HL-60/S4 treated with phorbol 12-myristate 13-acetate at 8.2 ng/mL for 4 days and 3 days (cell line): Measurements from ENCODE around the gene AGFG1.

Experiments
- in situ Hi-C: fragments of 300-500 bp; cut with MboI; formaldehyde crosslinking; loops from 2 replicates; pipeline ENCODE4 v1.15.0; 2022; ENCODE audit warnings: low sequenced_read_pairs

Gene AGFG1

DNA sequence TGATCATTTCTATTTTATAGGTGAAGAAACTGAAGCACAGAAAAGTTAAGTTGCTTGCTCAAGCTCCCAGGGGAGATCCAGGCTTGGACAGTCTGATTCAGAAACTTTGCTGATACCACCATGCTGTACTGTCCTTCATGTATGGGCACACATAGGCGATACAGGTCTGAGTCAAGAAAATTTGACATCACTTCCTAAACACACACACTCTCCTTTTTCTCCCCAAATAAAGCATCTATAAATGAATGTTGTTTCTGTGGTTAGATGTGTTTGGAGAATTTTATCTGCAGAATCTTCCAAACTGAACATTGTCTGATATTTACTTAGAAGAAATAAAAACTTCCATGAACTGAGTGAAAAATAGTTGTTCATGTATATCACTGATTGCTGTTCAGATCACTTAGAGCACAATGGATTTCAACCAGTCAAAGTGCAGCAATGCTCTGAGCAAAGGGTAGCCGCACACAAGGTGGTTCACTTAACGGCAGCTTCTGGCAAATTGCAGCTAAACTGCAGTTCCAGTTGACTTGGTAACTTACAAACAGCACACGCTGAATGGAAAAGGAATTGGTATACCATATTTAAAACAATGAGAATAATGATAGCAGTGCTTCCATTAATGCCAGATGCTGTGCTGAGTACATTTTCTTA, 10.0 kb upstream of the AGFG1 start:
- in situ Hi-C loops, result no loop called here

DNA sequence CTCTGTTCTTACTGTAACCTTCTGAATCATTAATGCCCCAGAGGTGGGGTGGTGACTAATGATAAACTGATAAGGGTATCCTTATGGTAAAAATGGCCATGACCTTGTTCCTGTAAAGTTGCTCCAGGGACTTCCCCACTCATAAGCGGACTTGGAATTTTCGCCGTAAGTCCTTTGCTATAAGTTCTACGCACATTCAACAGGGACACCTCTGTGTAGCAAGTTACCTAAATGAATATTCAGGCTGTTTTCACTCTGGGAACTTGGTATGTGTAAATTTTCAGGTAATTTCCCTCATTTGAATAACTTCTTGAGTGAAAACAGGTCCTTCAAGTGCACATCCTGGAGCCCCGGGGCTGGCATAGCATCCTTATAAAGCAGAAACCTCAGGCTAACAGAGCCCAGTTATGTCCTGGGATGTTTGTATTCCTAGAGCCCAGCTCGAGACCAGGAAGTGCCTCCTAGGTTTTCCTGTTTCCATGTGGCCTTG, 9.4 kb upstream of the AGFG1 start:
- in situ Hi-C loops, result no loop called here

DNA sequence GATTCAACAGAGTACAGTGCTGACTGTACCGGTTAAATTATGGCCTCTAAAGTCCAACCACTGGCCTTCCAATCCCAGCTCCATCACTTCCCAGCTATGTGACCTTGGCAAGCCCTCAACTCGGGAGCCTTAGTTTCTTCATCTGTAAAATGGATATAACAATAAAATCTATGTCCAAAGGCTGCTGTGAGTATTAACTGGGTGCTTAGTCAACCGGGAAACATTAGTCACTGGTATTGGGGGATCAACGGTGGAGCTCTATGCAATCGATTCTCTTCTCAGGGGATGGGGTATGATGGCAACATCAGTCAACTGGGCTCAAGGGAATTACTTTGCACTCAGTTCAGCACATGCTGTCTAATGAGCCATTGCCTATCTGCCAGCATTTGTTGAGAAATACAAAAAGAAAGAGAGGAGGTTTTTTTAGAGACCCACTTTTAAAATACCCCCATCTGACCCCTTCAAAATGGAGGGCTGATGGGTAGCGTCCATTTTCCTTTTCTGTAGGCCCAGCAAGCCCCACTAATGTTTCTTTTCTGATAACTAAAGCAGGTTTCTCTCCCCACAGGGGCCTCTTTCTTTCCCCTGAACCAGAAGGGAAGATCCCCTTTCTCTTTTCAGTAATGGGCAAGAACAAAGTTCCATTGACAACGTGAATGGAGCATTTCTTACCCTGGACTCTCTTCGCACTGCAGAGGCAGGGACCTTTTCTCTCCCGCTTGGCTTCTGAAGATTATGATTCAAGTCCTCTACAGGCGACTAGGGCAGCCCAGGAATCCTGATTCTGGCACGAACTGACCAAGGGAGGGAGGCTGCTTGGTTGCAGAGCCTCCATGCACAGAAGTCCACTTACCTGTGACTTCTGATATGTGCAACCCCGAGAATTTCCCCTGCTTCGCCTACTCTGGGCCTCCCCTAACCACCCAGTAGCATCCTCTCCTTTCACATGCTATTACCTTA, 8.7 kb upstream of the AGFG1 start:
- in situ Hi-C loops, result no loop called here

DNA sequence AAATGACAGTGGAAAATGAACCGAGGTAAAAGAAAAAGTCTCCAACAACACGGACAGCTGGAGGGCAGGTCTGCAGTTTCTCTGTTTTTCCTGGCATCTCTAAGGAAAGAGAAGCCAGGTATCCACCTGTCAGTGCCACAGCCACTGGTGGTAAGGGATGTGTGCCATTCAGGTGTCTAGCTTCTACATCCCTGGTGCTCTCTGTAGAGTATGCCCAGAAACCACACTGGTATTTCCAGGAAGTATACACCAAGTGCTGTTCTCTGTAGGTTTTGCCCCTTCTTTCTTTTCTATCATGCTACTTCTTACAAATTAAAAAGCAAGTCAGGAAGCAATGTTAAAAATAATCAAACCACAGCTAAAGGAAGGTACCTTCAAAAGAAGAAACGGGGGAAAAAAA, 7.6 kb upstream of the AGFG1 start:
- in situ Hi-C loops, result no loop called here

DNA sequence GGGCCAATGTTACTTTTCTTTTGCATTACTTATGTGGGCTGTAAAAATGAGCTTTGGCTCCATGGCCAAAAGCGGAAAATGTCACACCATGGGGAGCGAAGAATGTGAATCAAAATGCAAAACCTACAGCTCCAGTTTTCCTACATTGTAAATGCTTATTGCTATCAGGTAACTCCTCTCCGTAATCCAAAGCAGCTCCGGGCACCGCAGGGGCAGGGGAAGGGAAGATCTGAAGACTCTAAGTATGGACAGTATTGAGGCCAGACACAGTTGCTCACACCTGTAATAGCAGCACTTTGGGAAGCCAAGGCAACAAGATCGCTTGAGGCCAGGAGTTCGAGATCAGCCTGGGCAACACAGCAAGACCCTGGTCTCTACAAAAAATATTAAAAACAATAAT, 7.1 kb upstream of the AGFG1 start:
- in situ Hi-C loops, result no loop called here

DNA sequence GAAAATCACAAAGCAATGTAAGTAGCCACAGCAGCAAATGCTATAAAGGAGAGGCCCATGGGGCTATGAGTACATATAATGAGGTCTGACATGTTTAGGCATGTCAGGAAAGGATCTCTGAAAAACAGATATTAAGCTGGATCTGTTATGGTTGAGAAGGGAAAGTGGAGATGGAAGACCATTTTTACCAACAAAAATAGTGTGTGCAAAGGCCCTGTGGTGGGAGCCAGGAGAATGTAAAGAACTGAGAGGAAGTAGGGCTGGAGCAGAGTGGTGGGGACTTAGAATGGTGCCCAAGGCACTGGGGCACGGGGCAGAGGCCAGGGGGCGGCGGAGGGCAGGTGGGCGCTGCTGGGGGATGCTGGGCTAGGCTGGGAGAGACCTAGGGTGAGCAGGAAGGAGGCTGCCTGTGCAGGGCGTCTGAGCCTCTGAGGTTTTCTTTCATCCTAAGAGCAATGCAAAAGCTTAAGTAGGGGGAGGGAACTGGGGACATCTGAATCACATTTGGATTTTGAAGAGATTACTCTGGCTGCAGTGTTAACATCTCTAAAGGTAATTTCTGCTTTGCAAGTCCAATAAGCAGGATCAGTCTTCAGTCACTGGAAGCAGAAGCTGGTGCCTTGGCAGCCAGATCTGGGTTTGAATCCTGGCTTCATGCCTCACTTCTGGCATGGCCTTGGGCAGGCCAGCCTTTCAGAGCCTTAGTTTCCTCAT, 4.9 kb upstream of the AGFG1 start:
- in situ Hi-C loops, result no loop called here

DNA sequence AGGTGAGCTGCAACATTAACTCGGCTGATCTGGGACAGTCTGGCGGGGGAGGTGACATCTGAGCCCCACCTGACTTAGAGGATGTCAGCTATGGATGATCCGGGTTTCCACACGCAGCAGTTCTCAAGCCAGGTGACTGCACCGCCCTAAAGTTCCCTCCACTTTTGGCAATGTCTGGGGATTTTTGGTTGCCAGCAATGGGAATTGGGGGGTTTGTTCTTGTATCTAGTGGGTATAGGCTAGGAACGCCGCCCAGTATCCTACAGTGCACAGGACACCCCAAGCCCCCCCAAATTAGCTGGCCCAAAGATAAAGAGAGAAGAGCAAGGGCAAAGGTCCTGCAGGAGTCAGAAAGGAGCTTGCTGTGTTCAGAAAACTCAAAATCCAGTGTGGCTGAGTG, 544 bp upstream of the AGFG1 start:
- in situ Hi-C loops, result no loop called here

DNA sequence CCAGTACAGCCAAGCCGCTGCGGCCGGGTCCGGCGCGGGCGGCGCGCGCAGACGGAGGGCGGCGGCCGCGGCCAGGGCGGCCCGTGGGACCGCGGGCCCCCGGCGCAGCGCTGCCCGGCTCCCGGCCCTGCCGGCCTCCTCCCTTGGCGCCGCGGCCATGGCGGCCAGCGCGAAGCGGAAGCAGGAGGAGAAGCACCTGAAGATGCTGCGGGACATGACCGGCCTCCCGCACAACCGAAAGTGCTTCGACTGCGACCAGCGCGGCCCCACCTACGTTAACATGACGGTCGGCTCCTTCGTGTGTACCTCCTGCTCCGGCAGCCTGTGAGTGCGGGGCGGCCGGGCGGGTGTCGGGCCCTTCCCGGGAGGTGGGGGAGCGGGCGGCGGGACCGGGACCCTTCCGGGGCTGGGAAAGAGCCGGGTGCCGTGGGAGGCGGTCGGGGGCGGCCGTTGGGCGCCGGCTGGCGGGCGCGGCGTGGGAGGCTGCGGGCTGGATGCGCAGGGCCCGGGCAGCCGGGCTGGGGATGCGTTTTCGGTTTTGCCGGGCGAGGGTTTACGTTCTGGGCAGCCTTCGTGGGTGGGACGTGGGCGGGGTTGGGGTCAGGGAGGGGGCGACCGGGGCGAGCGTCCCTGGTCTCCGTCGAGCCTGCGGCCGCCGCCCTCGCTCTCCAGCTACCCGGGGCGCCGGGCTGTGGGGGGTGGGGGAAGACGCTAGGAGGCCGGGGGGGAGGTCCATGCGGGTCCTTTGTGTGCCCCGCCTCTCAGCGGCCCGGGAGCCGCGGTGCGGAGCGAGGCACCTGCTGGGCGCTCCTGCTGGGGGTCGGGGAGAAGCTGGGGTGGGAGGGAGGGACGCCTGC, 537 bp downstream of the AGFG1 start:
- in situ Hi-C loops, result no loop called here

DNA sequence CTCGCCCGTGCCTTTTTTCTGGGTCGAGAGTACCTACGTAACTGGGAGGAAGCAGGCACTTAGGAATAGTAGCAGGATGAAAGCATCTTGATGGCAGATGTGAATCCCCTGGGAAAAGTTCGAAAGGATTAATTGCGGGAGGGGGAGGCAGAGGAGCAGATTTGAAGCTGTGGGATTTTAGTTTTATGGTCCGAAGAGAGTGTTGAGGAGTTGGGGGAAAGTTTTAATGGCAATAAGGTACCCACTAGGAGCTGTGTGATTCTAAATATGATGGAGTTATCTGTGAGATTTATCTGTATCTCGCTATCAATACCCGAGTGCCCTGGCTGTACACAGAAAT, 1.1 kb downstream of the AGFG1 start:
- in situ Hi-C loops, result no loop called here

DNA sequence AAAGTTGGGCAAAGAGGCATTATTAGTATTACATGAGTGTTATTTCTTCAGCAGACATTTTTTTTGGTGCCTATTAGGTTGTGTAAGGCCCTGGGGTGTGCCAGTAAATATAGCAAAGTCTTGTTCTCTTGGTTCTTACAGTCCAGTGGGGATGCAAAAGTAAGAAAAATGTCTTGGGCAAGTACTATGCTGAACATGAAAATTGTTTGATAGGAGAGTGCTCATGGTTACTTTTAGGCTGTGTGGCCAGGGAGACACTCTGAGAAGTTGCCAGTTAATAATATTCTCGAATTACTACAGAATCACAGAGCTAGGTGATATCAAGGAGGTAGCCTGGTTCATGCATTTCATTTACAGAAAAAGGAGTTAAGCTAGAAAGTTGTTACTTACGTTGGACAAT, 1.9 kb downstream of the AGFG1 start:
- in situ Hi-C loops, result no loop called here

DNA sequence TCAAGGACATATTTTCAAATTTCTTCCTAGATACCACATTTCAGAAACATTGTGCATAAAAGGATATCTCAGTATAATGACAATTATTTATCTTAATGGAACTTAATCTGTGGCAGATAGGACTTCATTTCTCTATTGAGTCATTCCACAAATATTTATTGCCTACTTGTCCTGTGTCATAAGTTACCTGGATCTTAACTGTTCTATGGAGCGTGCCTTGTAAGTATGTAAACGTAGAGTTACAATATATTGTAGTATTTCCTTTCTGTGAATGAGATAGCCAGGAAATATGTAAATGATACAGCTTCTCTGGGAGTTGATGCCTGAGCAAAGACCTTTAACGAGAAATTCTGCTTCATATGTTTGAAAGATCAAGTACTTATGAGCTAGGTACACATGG, 2.5 kb downstream of the AGFG1 start:
- in situ Hi-C loops, result no loop called here

DNA sequence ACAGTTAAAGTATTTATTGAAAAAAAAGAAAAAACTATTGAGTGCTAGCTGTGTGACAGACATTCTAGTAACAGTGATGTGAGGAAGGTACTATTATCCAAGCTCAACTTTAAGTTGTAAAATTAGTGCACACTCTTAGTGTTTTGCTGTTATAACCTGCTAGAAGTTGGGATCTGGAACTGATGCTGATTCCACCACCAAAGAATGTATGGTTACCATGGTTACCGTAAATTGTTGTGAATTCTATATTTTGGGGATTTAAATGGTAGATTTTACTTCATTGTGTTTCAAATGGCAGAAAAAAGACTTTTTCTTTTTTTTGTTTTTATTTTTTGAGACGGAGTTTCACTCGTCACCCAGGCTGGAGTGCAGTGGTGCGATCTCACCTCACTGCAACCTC, 5.3 kb downstream of the AGFG1 start:
- in situ Hi-C loops, result no loop called here

DNA sequence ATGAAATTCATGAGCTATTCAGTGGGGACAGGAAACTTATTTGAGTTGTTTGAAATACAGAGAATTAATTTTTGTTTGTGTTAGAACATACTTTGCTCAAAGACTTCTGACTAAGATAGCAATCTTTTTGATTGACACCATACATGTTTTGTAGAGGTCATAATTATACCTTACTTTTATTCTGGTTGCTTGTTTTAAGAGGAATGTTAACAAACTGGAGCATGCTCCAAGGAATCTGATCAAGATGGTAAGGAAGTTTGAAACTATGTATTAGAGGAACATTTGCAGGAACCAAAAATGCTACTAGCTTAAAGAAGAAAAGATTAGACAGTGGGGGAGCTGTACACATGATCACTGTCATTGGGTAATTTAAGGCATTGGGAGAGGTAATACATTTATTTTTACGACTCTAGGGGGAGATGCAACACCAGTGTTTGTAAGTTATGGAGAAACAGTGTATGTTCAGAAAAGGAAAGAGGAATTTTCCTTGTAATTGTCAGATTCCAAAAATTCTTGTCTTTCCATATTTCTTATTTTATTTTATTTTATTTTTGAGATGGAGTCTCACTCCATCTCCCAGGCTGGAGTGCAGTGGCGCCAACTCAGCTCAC, 8.0 kb downstream of the AGFG1 start:
- in situ Hi-C loops, result no loop called here

DNA sequence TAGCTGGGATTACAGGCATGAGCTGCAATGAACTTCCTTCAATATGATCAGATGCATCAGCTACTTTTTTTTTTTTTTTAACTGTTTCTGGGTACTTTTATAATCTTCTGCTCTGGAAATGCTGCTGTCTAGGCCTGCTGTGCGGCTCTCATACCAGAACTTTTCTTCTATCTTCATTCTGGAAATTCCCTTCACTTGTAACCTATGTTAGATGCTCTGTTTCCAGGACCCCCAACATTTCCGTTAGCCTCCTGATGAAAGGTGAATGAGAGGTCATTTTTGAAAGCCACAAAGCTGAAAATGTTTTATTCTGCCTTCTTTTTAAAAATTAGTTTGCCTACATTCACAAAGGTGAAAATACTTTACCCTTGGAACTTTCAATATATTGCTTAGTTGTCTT, 8.6 kb downstream of the AGFG1 start:
- in situ Hi-C loops, result no loop called here

DNA sequence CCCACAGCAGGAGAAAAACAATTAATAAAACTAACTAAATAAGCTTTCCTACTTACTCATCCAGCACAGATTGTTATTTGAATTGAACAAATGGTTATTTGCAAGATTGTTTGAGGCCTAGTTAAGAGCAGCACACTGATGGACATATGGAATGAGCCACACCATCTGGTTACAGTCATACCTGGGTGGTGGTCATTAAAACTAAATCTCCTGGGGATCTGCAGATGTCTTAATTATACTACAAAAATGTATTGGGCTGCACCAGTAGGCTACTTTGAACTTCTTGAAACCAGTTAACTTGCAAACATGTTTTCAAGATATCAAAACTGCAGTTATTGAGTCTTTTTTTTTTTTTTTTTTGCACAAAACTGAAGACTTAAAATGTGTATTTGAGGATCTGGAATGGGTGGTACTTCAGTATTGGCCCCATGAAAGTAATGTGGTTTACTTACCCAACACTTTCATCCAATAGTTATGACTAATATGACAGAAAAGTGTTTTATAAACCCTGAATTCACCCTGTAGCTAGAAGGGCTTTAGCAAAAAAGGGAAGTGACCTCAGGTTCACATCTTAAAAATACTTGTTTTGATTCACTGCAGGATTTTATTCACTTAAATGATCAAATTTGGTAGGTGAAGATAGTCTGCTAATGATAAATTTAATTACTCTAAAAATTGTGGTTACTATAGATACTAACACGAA, 10.8 kb downstream of the AGFG1 start:
- in situ Hi-C loops, result no loop called here

DNA sequence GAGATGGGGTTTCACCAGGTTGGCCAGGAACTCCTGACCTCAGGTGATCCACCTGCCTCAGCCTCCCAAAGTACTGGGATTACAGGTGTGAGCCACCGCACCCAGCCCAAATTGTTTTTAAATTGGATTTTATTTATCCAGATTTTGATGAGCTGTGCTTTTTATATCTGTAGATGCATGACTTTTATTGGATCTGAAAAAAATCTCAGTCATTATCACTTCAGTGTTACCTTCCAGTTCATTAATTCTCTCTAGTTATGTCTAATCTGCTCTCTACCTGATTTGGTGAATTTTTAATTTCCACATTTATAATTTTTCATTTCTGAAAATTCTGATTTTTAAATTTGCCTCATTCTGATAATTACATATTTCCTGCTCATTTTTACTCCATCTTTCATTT, 13.5 kb downstream of the AGFG1 start:
- in situ Hi-C loops, result no loop called here

DNA sequence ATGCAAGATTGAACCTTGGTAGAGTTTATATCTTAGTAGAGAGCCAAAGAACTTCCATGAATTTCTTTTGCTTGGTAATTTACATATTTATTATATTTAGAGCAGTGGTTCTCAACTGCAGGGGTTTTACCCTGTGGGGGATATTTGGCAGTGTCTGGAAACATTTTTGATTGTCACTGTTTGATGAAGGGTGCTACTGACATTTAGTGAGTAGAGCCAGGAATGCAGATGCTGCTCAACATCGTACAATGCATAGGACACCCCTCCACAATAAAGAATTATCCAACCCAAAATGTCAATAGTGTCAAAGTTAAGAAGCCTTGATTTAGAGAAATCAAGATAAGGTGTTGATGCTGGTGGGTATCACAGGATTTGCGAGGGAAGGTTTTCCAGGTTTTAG, 14.7 kb downstream of the AGFG1 start:
- in situ Hi-C loops, result no loop called here

DNA sequence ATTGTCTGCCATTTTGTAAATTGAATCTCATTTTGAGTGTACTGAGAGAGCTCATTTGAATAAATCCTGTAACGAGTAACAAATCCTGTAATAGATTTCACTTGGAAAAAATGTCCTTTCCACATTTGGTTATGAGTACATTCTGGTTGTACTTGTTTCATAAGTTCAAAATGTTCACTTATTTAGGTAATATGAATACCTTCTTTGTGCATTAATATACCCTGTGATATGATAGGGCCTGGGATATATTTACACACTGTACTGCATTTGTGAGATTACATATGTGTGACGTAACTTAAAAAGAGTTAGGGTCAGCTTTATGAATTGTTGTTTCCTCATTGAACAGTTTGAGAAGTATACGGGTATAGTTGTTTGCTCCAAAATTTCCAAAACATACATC, 16.1 kb downstream of the AGFG1 start:
- in situ Hi-C loops, result no loop called here

DNA sequence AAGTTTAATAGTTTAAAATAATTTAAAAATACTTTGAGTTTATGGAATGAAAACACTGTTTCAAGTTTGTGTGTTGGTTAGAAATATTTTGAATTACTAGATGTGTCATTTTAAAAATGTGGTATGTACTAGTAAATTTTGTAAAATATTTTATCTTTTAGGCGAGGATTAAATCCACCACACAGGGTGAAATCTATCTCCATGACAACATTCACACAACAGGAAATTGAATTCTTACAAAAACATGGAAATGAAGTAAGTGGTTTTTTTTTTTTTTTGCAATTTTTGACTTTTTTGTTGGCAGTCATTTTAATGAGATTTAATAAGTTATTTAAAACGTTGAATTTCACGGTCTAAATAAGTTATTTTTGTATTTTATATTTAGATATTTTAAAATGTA, 19.4 kb downstream of the AGFG1 start:
- in situ Hi-C loops, result no loop called here

DNA sequence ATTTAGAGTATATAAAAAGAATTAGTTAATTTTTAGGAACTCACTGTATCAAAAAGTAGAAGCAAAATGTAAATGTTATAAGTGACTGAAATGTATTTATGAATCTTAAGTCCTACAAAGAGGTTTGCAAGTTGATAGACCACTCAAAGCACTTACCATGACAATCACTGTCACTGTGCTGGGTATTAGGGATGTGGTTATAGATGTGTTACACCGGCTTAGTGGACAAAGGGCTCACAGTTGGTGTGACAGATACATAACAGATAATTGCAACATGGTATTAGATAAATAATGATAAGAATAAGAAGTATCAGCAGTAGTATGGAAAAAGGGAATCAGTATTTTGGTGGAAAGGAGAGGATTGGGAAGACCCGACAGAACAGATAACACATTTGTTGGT, 21.6 kb downstream of the AGFG1 start:
- in situ Hi-C loops, result no loop called here
